OCI-M2 (cell line): ENCODE results near the gene HS2ST1.
"Not testable (repeated sequence)": the region's sequence is repeated elsewhere in the genome, so short reads cannot be mapped to it uniquely, and the experiment has no call there.

Source experiments
- DNase-seq: peaks from one replicate; lab custom pipeline; 2025; ENCODE audit not compliant: unreplicated experiment; lab: John Stamatoyannopoulos, UW

HS2ST1 gene

GRCh38 chr1:86914601-86914997 is at the start of gene HS2ST1:
HS2ST1 (plus strand) TSS chr1:86914635.
- peak; percentile 57 for DNase-seq

GRCh38 chr1:86865973-86866637 is 48.3 kb upstream of the HS2ST1 start:
- DNase-seq = no peak

- no peak for DNase-seq
Measured at GRCh38 chr1:86866665-86867064, 47.8 kb upstream of the HS2ST1 start.

- DNase-seq = not testable (repeated sequence)
Measured at GRCh38 chr1:86867278-86867677, 47.2 kb upstream of the HS2ST1 start.

GRCh38 chr1:86868477-86868876 is 46.0 kb upstream of the HS2ST1 start:
- no peak for DNase-seq

- DNase-seq = no peak
Measured at GRCh38 chr1:86871001-86871400, 43.4 kb upstream of the HS2ST1 start.

- DNase-seq = no peak
Measured at GRCh38 chr1:86872086-86872485, 42.3 kb upstream of the HS2ST1 start.

GRCh38 chr1:86875722-86876121 is 38.7 kb upstream of the HS2ST1 start:
- no peak for DNase-seq

- no peak for DNase-seq
Measured at GRCh38 chr1:86887479-86888162, 26.8 kb upstream of the HS2ST1 start.

GRCh38 chr1:86888327-86888726 is 26.1 kb upstream of the HS2ST1 start:
- no peak for DNase-seq

- DNase-seq = not testable (repeated sequence)
Measured at GRCh38 chr1:86899401-86899800, 15.0 kb upstream of the HS2ST1 start.

- no peak for DNase-seq
Measured at GRCh38 chr1:86905875-86906274, 8.6 kb upstream of the HS2ST1 start.

GRCh38 chr1:86906419-86906818 is 8.0 kb upstream of the HS2ST1 start:
- DNase-seq = no peak

GRCh38 chr1:86912281-86912900 is 2.0 kb upstream of the HS2ST1 start:
- no peak for DNase-seq

GRCh38 chr1:86913399-86913895 is 988 bp upstream of the HS2ST1 start:
- DNase-seq = no peak

- DNase-seq = peak; percentile 97
Measured at GRCh38 chr1:86913896-86914600, 387 bp upstream of the HS2ST1 start, which contains the start of gene SELENOF. SELENOF (minus strand) TSS chr1:86914126; CDS start chr1:86914111, 15 bp downstream.

GRCh38 chr1:86914998-86915736 is 732 bp downstream of the HS2ST1 start:
- no peak for DNase-seq

GRCh38 chr1:86915737-86916235 is 1.4 kb downstream of the HS2ST1 start:
- no peak for DNase-seq

- DNase-seq = no peak
Measured at GRCh38 chr1:86916752-86917151, 2.3 kb downstream of the HS2ST1 start.

- DNase-seq = no peak
Measured at GRCh38 chr1:86922445-86922844, 8.0 kb downstream of the HS2ST1 start.
